ENCODE data around the gene OR6C75.
A peak's percentile ranks its signal among the peaks of the same experiment; 100 is the strongest.
"Not testable (repeated sequence)": the region's sequence is repeated elsewhere in the genome, so short reads cannot be mapped to it uniquely, and the experiment has no call there.

Gene OR6C75

GRCh38 chr12:55400229-55400628 is 37.5 kb downstream of the OR6C75 start, which contains the start of gene OR6C65:
Gene OR6C65, plus strand, starts transcription at chr12:55400529. Its CDS starts 0 bp downstream, at chr12:55400529.
- TF ChIP-seq ZNF133 (tag by site-specific recombination; IDR thresholded peaks at IDR 0.05) = no peak
- TF ChIP-seq ZBTB7A (tag by site-specific recombination; IDR thresholded peaks at IDR 0.05; ENCODE audit: low read depth) = no peak
- no peak for TF ChIP-seq ZNF768 (tag by site-specific recombination; IDR thresholded peaks at IDR 0.05)
- TF ChIP-seq ZNF169 (tag by site-specific recombination; IDR thresholded peaks at IDR 0.05) = no peak
- no peak for TF ChIP-seq ZNF26 (tag by site-specific recombination; IDR thresholded peaks at IDR 0.05)
- no peak for TF ChIP-seq ZNF488 (tag by site-specific recombination; IDR thresholded peaks at IDR 0.05)
- TF ChIP-seq ZNF777 (tag by site-specific recombination; IDR thresholded peaks at IDR 0.05; ENCODE audit: borderline replicate concordance) = no peak
- no peak for TF ChIP-seq ZNF23 (tag by site-specific recombination; IDR thresholded peaks at IDR 0.05; ENCODE audit: borderline replicate concordance)
- TF ChIP-seq ZNF48 (tag by site-specific recombination; IDR thresholded peaks at IDR 0.05) = no peak
- no peak for TF ChIP-seq BCL6B (tag by site-specific recombination; IDR thresholded peaks at IDR 0.05)
- TF ChIP-seq ZNF114 (tag by site-specific recombination; IDR thresholded peaks at IDR 0.05) = no peak
- Histone ChIP-seq H3K36me3 (ENCODE audit: control insufficient read depth in 2 of 2, insufficient read depth in 1 of 2, low read length in 2 of 2) (no peaks in the 10 kb centered on the region), H3K9me3 (ENCODE audit: control insufficient read depth, insufficient read depth, low read depth, low read length) (no peaks in the 10 kb centered on the region), H3K4me1 (ENCODE audit: control insufficient read depth, insufficient read depth, low read length) (no peaks in the 10 kb centered on the region), H3K27ac (ENCODE audit: extremely low read depth, low read depth, low read length) (no peak within 1 kb of the TSS), H3K4me3 (ENCODE audit: low read depth, low read length) (no peak within 1 kb of the TSS)
- ChIA-PET POLR2A (no interaction called here), CTCF (no interaction called here)

GRCh38 chr12:55407866-55408265 is 45.1 kb downstream of the OR6C75 start:
- Histone ChIP-seq H3K9me3 (ENCODE audit: control insufficient read depth, insufficient read depth, low read depth, low read length) (no peaks in the 10 kb centered on the region), H3K4me3 (ENCODE audit: low read depth, low read length) (no peak overlapping the region), H3K27ac (ENCODE audit: extremely low read depth, low read depth, low read length) (no peak overlapping the region), H3K36me3 (ENCODE audit: control insufficient read depth in 2 of 2, insufficient read depth in 1 of 2, low read length in 2 of 2) (no peaks in the 10 kb centered on the region), H3K4me1 (ENCODE audit: control insufficient read depth, insufficient read depth, low read length) (no peaks in the 10 kb centered on the region)
- POLR2A ChIA-PET = no interaction called here
- CTCF ChIA-PET = no interaction called here
- TF ChIP-seq ZNF558 (tag by site-specific recombination; IDR thresholded peaks at IDR 0.05) = peak; percentile 93
- TF ChIP-seq ZNF433 (tag by site-specific recombination; IDR thresholded peaks at IDR 0.05; ENCODE audit: low read depth) = no peak

GRCh38 chr12:55409133-55409532 is 46.4 kb downstream of the OR6C75 start:
- POLR2A ChIA-PET = not testable (repeated sequence)
- CTCF ChIA-PET = interaction anchor here (0.7 kb wide), 1 partner anchor 202 kb away, joined by 3 read pairs; no protein-coding TSS in a partner anchor

GRCh38 chr12:55412138-55412537 is 49.4 kb downstream of the OR6C75 start:
- H3K4me1 ChIP-seq (ENCODE audit: control insufficient read depth, insufficient read depth, low read length); H3K9me3 ChIP-seq (ENCODE audit: control insufficient read depth, insufficient read depth, low read depth, low read length); H3K27ac ChIP-seq (ENCODE audit: extremely low read depth, low read depth, low read length); H3K36me3 ChIP-seq (ENCODE audit: control insufficient read depth in 2 of 2, insufficient read depth in 1 of 2, low read length in 2 of 2); H3K4me3 ChIP-seq (ENCODE audit: low read depth, low read length); CTCF ChIA-PET; POLR2A ChIA-PET: not testable (repeated sequence)

More at GRCh38 chr12:55409133-55409532, 46.4 kb downstream of the OR6C75 start:
- H3K4me1 ChIP-seq (ENCODE audit: control insufficient read depth, insufficient read depth, low read length); H3K9me3 ChIP-seq (ENCODE audit: control insufficient read depth, insufficient read depth, low read depth, low read length); H3K36me3 ChIP-seq (ENCODE audit: control insufficient read depth in 2 of 2, insufficient read depth in 1 of 2, low read length in 2 of 2); H3K27ac ChIP-seq (ENCODE audit: extremely low read depth, low read depth, low read length); H3K4me3 ChIP-seq (ENCODE audit: low read depth, low read length): not testable (repeated sequence)
